Astrocyte of the spinal cord (primary cell): ENCODE measurements around the gene PCDH1.

Experiments
- DNase-seq: peaks from one replicate; pipeline ENCODE4 v3.0.0; 2011; ENCODE audit warnings: low read depth, low spot score
- H3K4me3 ChIP-seq: 2 replicates; pipeline ENCODE4 v1.5.1; 2011; ENCODE audit warnings: low read depth, mild to moderate bottlenecking, low read length, moderate library complexity
- CTCF ChIP-seq: IDR thresholded peaks from 2 replicates; pipeline ENCODE4 v1.5.1; 2012; ENCODE audit warnings: low read depth, mild to moderate bottlenecking, low read length, inconsistent platforms
- in situ Hi-C: cut with HindIII; loops from 2 replicates; pipeline ENCODE4 v1.10.0; 2017; ENCODE audit warnings: low sequenced_read_pairs

Gene PCDH1

DNA sequence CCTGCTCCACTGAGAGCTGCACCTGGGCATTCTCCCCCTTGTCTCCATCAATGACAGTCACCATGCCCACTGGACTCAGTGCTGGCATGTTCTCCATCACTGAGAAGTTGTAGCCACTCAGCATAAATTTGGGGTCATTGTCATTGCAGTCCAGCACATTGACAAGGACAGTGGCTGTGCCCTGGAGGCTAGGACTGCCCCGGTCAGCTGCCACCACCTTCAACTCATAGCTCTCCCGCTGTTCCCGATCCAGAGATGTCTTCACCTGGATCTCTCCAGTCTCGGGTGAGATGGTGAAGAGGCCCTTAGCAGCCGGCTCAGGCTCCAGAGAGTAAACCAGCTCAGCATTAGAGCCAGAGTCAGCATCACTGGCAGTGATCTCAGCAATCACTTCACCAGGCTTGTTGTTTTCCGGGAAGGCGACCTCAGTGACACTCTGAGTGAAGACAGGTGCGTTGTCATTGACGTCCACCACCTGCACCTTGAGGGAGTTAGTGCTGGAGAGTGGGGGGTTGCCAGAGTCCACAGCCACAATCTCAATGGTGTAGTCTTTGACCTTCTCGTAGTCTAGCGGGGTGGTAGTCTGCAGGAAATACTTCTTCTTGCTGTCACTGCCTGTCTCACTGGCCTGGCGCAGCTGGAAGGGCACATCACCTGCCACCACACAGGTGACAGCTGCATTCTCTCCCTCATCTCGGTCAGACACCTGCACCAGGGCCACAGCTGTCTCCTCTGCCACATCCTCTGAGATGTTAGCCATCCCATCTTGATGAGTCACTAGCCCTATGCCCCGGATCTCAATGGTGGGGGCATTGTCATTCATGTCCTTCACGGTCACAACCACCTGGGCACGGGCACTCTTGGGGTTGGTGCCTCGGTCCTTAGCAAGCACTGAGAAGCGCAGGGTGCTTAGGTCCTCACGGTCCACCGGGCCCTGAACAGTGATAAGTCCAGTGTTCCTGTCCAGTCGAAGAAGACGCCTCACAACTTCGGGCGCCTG, 13.5 kb downstream of the PCDH1 start:
- no peak overlapping the region for H3K4me3 ChIP-seq
- TF ChIP-seq CTCF: no peak
- in situ Hi-C loops: no loop called here
- no peak for DNase-seq

- in situ Hi-C loops: no loop called here
Observed at GRCh38 chr5:141863569-141864178, 14.5 kb downstream of the PCDH1 start.

GRCh38 chr5:141862936-141863543, 15.2 kb downstream of the PCDH1 start:
- in situ Hi-C loops: no loop called here
- DNase-seq: no peak

More at GRCh38 chr5:141863569-141864178, 14.5 kb downstream of the PCDH1 start:
- no peak for TF ChIP-seq CTCF
- no peak for DNase-seq
- no peak overlapping the region for H3K4me3 ChIP-seq

DNA sequence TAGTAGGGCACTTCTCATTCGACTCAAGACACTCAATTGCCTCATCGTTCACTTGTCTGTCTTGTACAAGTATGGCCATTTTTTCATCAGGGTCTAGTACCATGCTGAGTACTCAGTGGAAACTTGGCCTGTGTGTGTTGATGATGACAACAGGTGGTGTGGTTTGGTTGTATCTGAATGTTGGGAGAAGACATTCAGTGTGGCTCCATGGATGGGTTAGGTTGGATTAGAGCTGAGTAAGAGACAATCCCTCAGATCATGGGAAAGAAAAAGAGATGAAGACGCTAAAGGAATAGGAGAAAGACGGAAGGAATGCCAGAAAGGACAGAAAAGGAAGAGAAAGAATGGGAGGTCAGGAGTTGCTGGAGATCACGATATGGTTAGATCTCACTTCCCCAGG, 17.0 kb downstream of the PCDH1 start:
- DNase-seq: no peak
- no peak for TF ChIP-seq CTCF
- H3K4me3 ChIP-seq: no peak overlapping the region
- in situ Hi-C loops: no loop called here

More at GRCh38 chr5:141862936-141863543, 15.2 kb downstream of the PCDH1 start:
- no peak overlapping the region for H3K4me3 ChIP-seq
- no peak for TF ChIP-seq CTCF

- in situ Hi-C loops: no loop called here
- DNase-seq: no peak
- no peak for TF ChIP-seq CTCF
Observed at GRCh38 chr5:141858079-141858765, 20.0 kb downstream of the PCDH1 start.

GRCh38 chr5:141857226-141857625, 21.0 kb downstream of the PCDH1 start:
- no peak overlapping the region for H3K4me3 ChIP-seq
- in situ Hi-C loops: no loop called here
- DNase-seq: no peak
- TF ChIP-seq CTCF: no peak

More at GRCh38 chr5:141858079-141858765, 20.0 kb downstream of the PCDH1 start:
- H3K4me3 ChIP-seq: no peak overlapping the region
